KOPT-K1 (cell line): ENCODE measurements around the gene ZC3H12D.

Experiments
- H3K27ac ChIP-seq: fragments of 200-600 bp; sonication (generic); 2 replicates; pipeline ENCODE4 v1.5.1; 2016; ENCODE audit warnings: antibody characterized with exemption, mild to moderate bottlenecking, low read depth, low read length; ENCODE audit not compliant: poor library complexity, severe bottlenecking
- H3K36me3 ChIP-seq: fragments of 200-600 bp; sonication (generic); 2 replicates; pipeline ENCODE4 v1.5.1; 2017; ENCODE audit warnings: antibody characterized with exemption, mild to moderate bottlenecking, low read length, moderate library complexity; ENCODE audit not compliant: insufficient read depth
- H3K9me3 ChIP-seq: fragments of 200-600 bp; sonication (generic); 2 replicates; pipeline ENCODE4 v1.5.1; 2017; ENCODE audit warnings: antibody characterized with exemption, low read length, mild to moderate bottlenecking; ENCODE audit not compliant: insufficient read depth, poor library complexity, severe bottlenecking

ZC3H12D gene

GRCh38 chr6:149457316-149457884 lies 27.4 kb downstream of the ZC3H12D start:
- Histone ChIP-seq H3K27ac (no peak overlapping the region), H3K9me3 (no peaks in the 10 kb centered on the region), H3K36me3 (no peaks in the 10 kb centered on the region)

GRCh38 chr6:149456311-149457021 lies 28.3 kb downstream of the ZC3H12D start:
- no peaks in the 10 kb centered on the region for H3K36me3 ChIP-seq
- H3K9me3 ChIP-seq, result no peaks in the 10 kb centered on the region
- H3K27ac ChIP-seq, result no peak overlapping the region

- H3K9me3 ChIP-seq, result no peaks in the 10 kb centered on the region
- H3K27ac ChIP-seq, result no peak overlapping the region
- H3K36me3 ChIP-seq, result no peaks in the 10 kb centered on the region
These were observed 29.6 kb downstream of the ZC3H12D start for GRCh38 chr6:149455031-149455732.

- H3K36me3 ChIP-seq, result no peaks in the 10 kb centered on the region
- H3K9me3 ChIP-seq, result no peaks in the 10 kb centered on the region
- no peak overlapping the region for H3K27ac ChIP-seq
These were observed 30.4 kb downstream of the ZC3H12D start for GRCh38 chr6:149454346-149454848.

- no peaks in the 10 kb centered on the region for H3K9me3 ChIP-seq
- H3K27ac ChIP-seq, result no peak overlapping the region
- H3K36me3 ChIP-seq, result no peaks in the 10 kb centered on the region
These were observed 31.0 kb downstream of the ZC3H12D start for GRCh38 chr6:149453597-149454345.

GRCh38 chr6:149452037-149452939 lies 32.5 kb downstream of the ZC3H12D start:
- Histone ChIP-seq H3K36me3 (no peaks in the 10 kb centered on the region), H3K9me3 (no peaks in the 10 kb centered on the region), H3K27ac (no peak overlapping the region)

GRCh38 chr6:149451376-149452036 lies 33.3 kb downstream of the ZC3H12D start:
- no peaks in the 10 kb centered on the region for H3K9me3 ChIP-seq
- no peaks in the 10 kb centered on the region for H3K36me3 ChIP-seq
- H3K27ac ChIP-seq, result no peak overlapping the region

- H3K36me3 ChIP-seq, result no peaks in the 10 kb centered on the region
- no peaks in the 10 kb centered on the region for H3K9me3 ChIP-seq
- H3K27ac ChIP-seq, result no peak overlapping the region
These were observed 34.0 kb downstream of the ZC3H12D start for GRCh38 chr6:149450679-149451375.

- Histone ChIP-seq H3K27ac (no peak overlapping the region), H3K36me3 (no peaks in the 10 kb centered on the region), H3K9me3 (no peaks in the 10 kb centered on the region)
These were observed 34.8 kb downstream of the ZC3H12D start for GRCh38 chr6:149449831-149450678.

- no peak overlapping the region for H3K27ac ChIP-seq
- H3K9me3 ChIP-seq, result no peaks in the 10 kb centered on the region
- no peaks in the 10 kb centered on the region for H3K36me3 ChIP-seq
These were observed 35.9 kb downstream of the ZC3H12D start for GRCh38 chr6:149448821-149449453.

GRCh38 chr6:149446791-149447376 lies 37.9 kb downstream of the ZC3H12D start:
- Histone ChIP-seq H3K27ac (no peak overlapping the region), H3K9me3 (no peaks in the 10 kb centered on the region), H3K36me3 (no peaks in the 10 kb centered on the region)

- Histone ChIP-seq H3K27ac (no peak overlapping the region), H3K9me3 (no peaks in the 10 kb centered on the region), H3K36me3 (no peaks in the 10 kb centered on the region)
These were observed 39.2 kb downstream of the ZC3H12D start for GRCh38 chr6:149445573-149445972.
